ENCODE data around the gene FOXP1.

GRCh38 chr3:71577011-71577410 lies 6.5 kb downstream of the FOXP1 start:
- TF ChIP-seq CTCF (IDR thresholded peaks at IDR 0.05), result no peak
- no peak for TF ChIP-seq POLR2A (IDR thresholded peaks at IDR 0.05)

Measured in uterus (tissue), 2 donors.